Measurements from ENCODE around the gene ATP13A4. TPM values are rescaled to one million over a fixed set of nuclear protein-coding genes. Genes with fewer than 3 reads are reported as not detected.

Gene ATP13A4
- total and polyA plus RNA-seq, 2 of the 4 experiments (the other 2 are of a cell fraction), result under 0.01 TPM; not detected in 1

DNA sequence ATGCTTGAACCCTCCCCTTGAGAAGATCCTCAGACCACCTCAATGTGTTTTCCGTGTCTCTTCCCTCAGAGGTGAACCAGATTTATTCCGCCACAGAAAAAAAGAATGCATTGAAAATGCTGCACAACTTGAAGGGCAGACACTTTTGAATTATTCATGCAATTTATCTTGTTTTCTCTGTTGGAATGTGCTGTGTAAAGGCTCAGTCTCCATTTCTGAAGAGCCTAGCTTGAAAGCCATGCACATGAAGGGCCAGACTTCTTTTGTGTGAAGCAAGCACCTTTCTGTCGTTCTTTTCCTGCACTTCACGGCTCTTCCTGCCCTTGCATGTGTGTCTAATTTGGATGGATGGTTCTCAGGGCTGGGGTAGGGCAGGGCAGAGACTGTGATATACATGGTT, 97.2 kb downstream of the ATP13A4 start:
- in situ Hi-C loops (cut with MboI; ENCODE audit: low sequenced_read_pairs), result no loop called here

More for the DNA sequence above, 97.2 kb downstream of the ATP13A4 start:
- H2AK5ac ChIP-seq (ENCODE audit: low read depth, low read length), result no peak overlapping the region
- no peak overlapping the region for H3K23ac ChIP-seq (ENCODE audit: low read depth, low read length)
- CTCF ChIA-PET, result no interaction called here
- no peak overlapping the region for H3K4me2 ChIP-seq (ENCODE audit: low read depth, low read length)
- POLR2A ChIA-PET (ENCODE audit: unreplicated experiment), result no interaction called here
- no peaks in the 10 kb centered on the region for H4K20me1 ChIP-seq (ENCODE audit: insufficient read depth, low read length)
- no peak overlapping the region for H3K4me3 ChIP-seq (ENCODE audit: insufficient read depth, low read depth, low read length)
- WGBS, 2 experiments (ENCODE audit: extremely low coverage in 2 of 2, insufficient read length in 1 of 2), result no CpG with 5 or more reads among the region's 4 CpGs
- H3K27me3 ChIP-seq (ENCODE audit: control insufficient read depth, insufficient read depth, low read length), result no peaks in the 10 kb centered on the region
- H3K4me1 ChIP-seq (ENCODE audit: control insufficient read depth, insufficient read depth, low read length), result no peaks in the 10 kb centered on the region
- H2BK20ac ChIP-seq (ENCODE audit: low read depth, low read length), result no peak overlapping the region
- no peaks in the 10 kb centered on the region for H3K9me3 ChIP-seq (ENCODE audit: control insufficient read depth, insufficient read depth, low read length)
- H3K36me3 ChIP-seq (ENCODE audit: control insufficient read depth, insufficient read depth, low read length), result no peaks in the 10 kb centered on the region
- no peak overlapping the region for H2AFZ ChIP-seq (replicated peaks; ENCODE audit: low read length, poor library complexity)
- H2BK15ac ChIP-seq (ENCODE audit: low read depth, low read length), result no peak overlapping the region
- no peak overlapping the region for H3K27ac ChIP-seq (ENCODE audit: insufficient read depth, low read length)
- ATAC-seq (ENCODE audit: low read depth), result no peak
- no peak overlapping the region for H3K9ac ChIP-seq (ENCODE audit: low read depth, low read length)
- H2BK120ac ChIP-seq (ENCODE audit: low read depth, low read length), result no peak overlapping the region
- no peak overlapping the region for H4K8ac ChIP-seq (ENCODE audit: low read depth in 2 of 2, low read length in 2 of 2)
- no peak overlapping the region for H3K4ac ChIP-seq (ENCODE audit: low read depth, low read length)
- DNase-seq, result no peak
- intact Hi-C loops (cut with micrococcal nuclease) (no loop called here), dilution Hi-C loops (cut with HindIII; ENCODE audit: low sequenced_read_pairs, unreplicated experiment) (no loop called here)
- H3K56ac ChIP-seq (ENCODE audit: extremely low read depth, insufficient read depth, low read length), result no peak overlapping the region
- TF ChIP-seq NFE2L2 (IDR thresholded peaks at IDR 0.05; ENCODE audit: low read depth, low read length) (no peak), SMC3 (IDR thresholded peaks at IDR 0.05; ENCODE audit: low read depth, low read length) (no peak), FOS (IDR thresholded peaks at IDR 0.05; ENCODE audit: low read depth, low read length) (no peak), RAD21 (IDR thresholded peaks at IDR 0.05; ENCODE audit: low read length) (no peak), RFX5 (IDR thresholded peaks at IDR 0.05; ENCODE audit: low read depth, low read length) (no peak), RCOR1 (IDR thresholded peaks at IDR 0.05; ENCODE audit: insufficient replicate concordance, low read length) (no peak), MXI1 (IDR thresholded peaks at IDR 0.05; ENCODE audit: borderline replicate concordance, low read depth, low read length) (no peak), MAZ (IDR thresholded peaks at IDR 0.05; ENCODE audit: borderline replicate concordance, low read depth, low read length) (no peak), POLR2A (IDR thresholded peaks at IDR 0.05; ENCODE audit: low read depth, low read length) (no peak), CHD1 (IDR thresholded peaks at IDR 0.05; ENCODE audit: low read depth, low read length) (no peak), MAFK (IDR thresholded peaks at IDR 0.05; ENCODE audit: low read depth, low read length) (no peak), BHLHE40 (IDR thresholded peaks at IDR 0.05; ENCODE audit: low read depth, low read length) (no peak), CEBPB (IDR thresholded peaks at IDR 0.05; ENCODE audit: low read depth, low read length) (no peak)
- TF ChIP-seq, protein P1, sequence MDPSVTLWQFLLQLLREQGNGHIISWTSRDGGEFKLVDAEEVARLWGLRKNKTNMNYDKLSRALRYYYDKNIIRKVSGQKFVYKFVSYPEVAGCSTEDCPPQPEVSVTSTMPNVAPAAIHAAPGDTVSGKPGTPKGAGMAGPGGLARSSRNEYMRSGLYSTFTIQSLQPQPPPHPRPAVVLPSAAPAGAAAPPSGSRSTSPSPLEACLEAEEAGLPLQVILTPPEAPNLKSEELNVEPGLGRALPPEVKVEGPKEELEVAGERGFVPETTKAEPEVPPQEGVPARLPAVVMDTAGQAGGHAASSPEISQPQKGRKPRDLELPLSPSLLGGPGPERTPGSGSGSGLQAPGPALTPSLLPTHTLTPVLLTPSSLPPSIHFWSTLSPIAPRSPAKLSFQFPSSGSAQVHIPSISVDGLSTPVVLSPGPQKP (IDR thresholded peaks at IDR 0.05; ENCODE audit: borderline replicate concordance, low read depth, low read length), result no peak
- TF ChIP-seq, protein P2, sequence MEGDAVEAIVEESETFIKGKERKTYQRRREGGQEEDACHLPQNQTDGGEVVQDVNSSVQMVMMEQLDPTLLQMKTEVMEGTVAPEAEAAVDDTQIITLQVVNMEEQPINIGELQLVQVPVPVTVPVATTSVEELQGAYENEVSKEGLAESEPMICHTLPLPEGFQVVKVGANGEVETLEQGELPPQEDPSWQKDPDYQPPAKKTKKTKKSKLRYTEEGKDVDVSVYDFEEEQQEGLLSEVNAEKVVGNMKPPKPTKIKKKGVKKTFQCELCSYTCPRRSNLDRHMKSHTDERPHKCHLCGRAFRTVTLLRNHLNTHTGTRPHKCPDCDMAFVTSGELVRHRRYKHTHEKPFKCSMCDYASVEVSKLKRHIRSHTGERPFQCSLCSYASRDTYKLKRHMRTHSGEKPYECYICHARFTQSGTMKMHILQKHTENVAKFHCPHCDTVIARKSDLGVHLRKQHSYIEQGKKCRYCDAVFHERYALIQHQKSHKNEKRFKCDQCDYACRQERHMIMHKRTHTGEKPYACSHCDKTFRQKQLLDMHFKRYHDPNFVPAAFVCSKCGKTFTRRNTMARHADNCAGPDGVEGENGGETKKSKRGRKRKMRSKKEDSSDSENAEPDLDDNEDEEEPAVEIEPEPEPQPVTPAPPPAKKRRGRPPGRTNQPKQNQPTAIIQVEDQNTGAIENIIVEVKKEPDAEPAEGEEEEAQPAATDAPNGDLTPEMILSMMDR (conservative IDR thresholded peaks at IDR 0.05; ENCODE audit: low read depth, low read length), result no peak
- TF ChIP-seq, protein P3, sequence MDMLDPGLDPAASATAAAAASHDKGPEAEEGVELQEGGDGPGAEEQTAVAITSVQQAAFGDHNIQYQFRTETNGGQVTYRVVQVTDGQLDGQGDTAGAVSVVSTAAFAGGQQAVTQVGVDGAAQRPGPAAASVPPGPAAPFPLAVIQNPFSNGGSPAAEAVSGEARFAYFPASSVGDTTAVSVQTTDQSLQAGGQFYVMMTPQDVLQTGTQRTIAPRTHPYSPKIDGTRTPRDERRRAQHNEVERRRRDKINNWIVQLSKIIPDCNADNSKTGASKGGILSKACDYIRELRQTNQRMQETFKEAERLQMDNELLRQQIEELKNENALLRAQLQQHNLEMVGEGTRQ (IDR thresholded peaks at IDR 0.05; ENCODE audit: low read depth, low read length), result no peak
- no peaks in the 10 kb centered on the region for H3K79me1 ChIP-seq (ENCODE audit: low read depth in 1 of 2, low read length in 2 of 2)
- H3K9me1 ChIP-seq (ENCODE audit: insufficient read depth, low read length), result no peaks in the 10 kb centered on the region
- H2BK5ac ChIP-seq (ENCODE audit: low read depth, low read length, poor library complexity, severe bottlenecking), result no peak overlapping the region
- no peak overlapping the region for H3K18ac ChIP-seq (ENCODE audit: low read depth, low read length)
- no peak overlapping the region for H3K14ac ChIP-seq (replicated peaks; ENCODE audit: low read depth, low read length)
- no TSS peak for BruUV-seq (replicated peaks)
- H2AK9ac ChIP-seq (replicated peaks; ENCODE audit: low read depth, low read length, poor library complexity), result no peak overlapping the region
- H4K91ac ChIP-seq (ENCODE audit: insufficient read depth, low read depth, low read length), result no peak overlapping the region
- H4K5ac ChIP-seq (ENCODE audit: low read depth, low read length), result no peak overlapping the region

Measured in IMR-90 (cell line).